Endodermal cell (in vitro differentiated cells): ENCODE measurements around the gene SMS. TPM values are rescaled to one million over a fixed set of nuclear protein-coding genes. Genes with fewer than 3 reads are reported as not detected.
A peak's percentile ranks its signal among the peaks of the same experiment; 100 is the strongest.

Source experiments
- DNase-seq: peaks from one replicate; pipeline ENCODE4 v3.0.0-alpha.2; 2017
- H3K27ac ChIP-seq: 2 replicates; pipeline ENCODE4 v1.5.1; 2013; ENCODE audit warnings: mild to moderate bottlenecking, low read depth, low read length, moderate library complexity
- H3K27me3 ChIP-seq: 2 replicates; pipeline ENCODE4 v1.6.1; 2013; ENCODE audit warnings: mild to moderate bottlenecking, low read length, moderate library complexity; ENCODE audit not compliant: insufficient read depth, control insufficient read depth, poor library complexity, severe bottlenecking
- H3K36me3 ChIP-seq: 2 replicates; pipeline ENCODE4 v1.7.0; 2013; ENCODE audit warnings: mild to moderate bottlenecking, low read length, moderate library complexity; ENCODE audit not compliant: control insufficient read depth, insufficient read depth
- H3K4me1 ChIP-seq: one replicate; pipeline ENCODE4 v1.7.0; 2013; ENCODE audit warnings: low read length; ENCODE audit not compliant: control insufficient read depth, insufficient read depth
- H3K4me3 ChIP-seq: 2 replicates; pipeline ENCODE4 v1.5.1; 2013; ENCODE audit warnings: mild to moderate bottlenecking, low read length, moderate library complexity
- H3K9ac ChIP-seq: 2 replicates; pipeline ENCODE4 v1.6.1; 2013; ENCODE audit warnings: mild to moderate bottlenecking, low read length, moderate library complexity; ENCODE audit not compliant: poor library complexity, severe bottlenecking; ENCODE audit errors: extremely low read depth
- H3K9me3 ChIP-seq: 2 replicates; pipeline ENCODE4 v1.6.1; 2013; ENCODE audit warnings: mild to moderate bottlenecking, low read length, moderate library complexity; ENCODE audit not compliant: control insufficient read depth
- H3K27ac Mint-ChIP-seq: 2 replicates; pipeline ENCODE4 v1.8.0; 2020; ENCODE audit warnings: mixed read lengths
- H3K27me3 Mint-ChIP-seq: 2 replicates; pipeline ENCODE4 v1.8.0; 2021; ENCODE audit warnings: mild to moderate bottlenecking, mixed read lengths; ENCODE audit not compliant: insufficient read depth
- H3K36me3 Mint-ChIP-seq: 2 replicates; pipeline ENCODE4 v1.8.0; 2020; ENCODE audit warnings: low read depth, mixed read lengths
- H3K4me1 Mint-ChIP-seq: 2 replicates; pipeline ENCODE4 v1.8.0; 2020; ENCODE audit warnings: mixed read lengths
- H3K4me3 Mint-ChIP-seq: 2 replicates; pipeline ENCODE4 v1.8.0; 2020; ENCODE audit warnings: mild to moderate bottlenecking, moderate library complexity, mixed read lengths
- H3K9me3 Mint-ChIP-seq: 2 replicates; pipeline ENCODE4 v1.8.0; 2020; ENCODE audit warnings: mild to moderate bottlenecking, mixed read lengths
- WGBS, 2 experiments: methylation state at CpG; one replicate each; pipeline versions ENCODE4 v1.1.5 to v1.1.7; 2013; ENCODE audit warnings: missing lambda C conversion rate in 2 of 2, mixed read lengths in 1 of 2; ENCODE audit not compliant: insufficient coverage in 1 of 2, insufficient read length in 1 of 2; 5-methylcytosine and 5-hydroxymethylcytosine counted together
- total RNA-seq, 2 donors: library from RNA; stranded (reverse); fragmentation: NEBNext Ultra II Directional in 1 of 2; extraction: Animal tissue kit (Norgen Biotek cat#: 25700) in 1 of 2; gene quantifications; 2 replicates in 1 of 2; 3 replicates in 1 of 2; pipeline ENCODE4 v1.2.1, GENCODE V29; 2021
- TF ChIP-seq, protein P1 (sequence below): fragments of 200-600 bp; sonication (generic); conservative IDR thresholded peaks from 2 replicates; pipeline ENCODE4 v1.5.0; 2021; ENCODE audit warnings: antibody characterized with exemption, mild to moderate bottlenecking

The SMS gene
- total RNA-seq, 2 donors from 2014 or later: 163 to 312 TPM

DNA sequence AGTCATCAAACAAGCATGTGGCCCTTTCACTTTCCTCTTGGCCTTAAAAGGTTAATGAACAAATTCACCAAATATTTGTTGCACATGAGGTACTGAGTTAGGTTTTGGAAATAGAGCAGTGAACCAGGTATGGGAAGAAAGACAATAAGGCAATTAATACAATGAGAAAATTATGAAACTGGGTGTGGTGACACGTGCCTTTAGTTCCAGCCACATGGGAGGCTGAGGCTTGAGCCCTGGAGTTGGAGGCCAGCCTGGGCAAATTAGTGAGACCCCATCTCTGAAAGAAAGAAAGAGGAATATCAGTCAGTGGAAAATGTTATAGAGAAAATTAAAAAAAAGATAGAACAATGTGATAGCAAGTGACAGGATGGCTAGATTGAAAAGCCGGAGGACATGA, 99.7 kb downstream of the SMS start:
- H3K4me3 Mint-ChIP-seq: no peak overlapping the region
- H3K27ac Mint-ChIP-seq: no peak overlapping the region
- no peaks in the 10 kb centered on the region for H3K9me3 ChIP-seq
- H3K9me3 Mint-ChIP-seq: no peaks in the 10 kb centered on the region
- peaks cover 5% of the 10 kb centered on the region for H3K27me3 Mint-ChIP-seq
- no peaks in the 10 kb centered on the region for H3K36me3 ChIP-seq
- H3K4me1 Mint-ChIP-seq: peaks cover 15% of the 10 kb centered on the region
- H3K27me3 ChIP-seq: no peaks in the 10 kb centered on the region
- H3K36me3 Mint-ChIP-seq: no peaks in the 10 kb centered on the region
- 86% methylated on average over 2 of the region's 2 CpGs; no CpG with 5 or more reads in 1 of the 2 experiments for WGBS, 2 experiments
- no peak overlapping the region for H3K27ac ChIP-seq
- no peak overlapping the region for H3K4me3 ChIP-seq
- no peak overlapping the region for H3K9ac ChIP-seq
- no peak for DNase-seq
- no peaks in the 10 kb centered on the region for H3K4me1 ChIP-seq
- TF ChIP-seq, protein P1, sequence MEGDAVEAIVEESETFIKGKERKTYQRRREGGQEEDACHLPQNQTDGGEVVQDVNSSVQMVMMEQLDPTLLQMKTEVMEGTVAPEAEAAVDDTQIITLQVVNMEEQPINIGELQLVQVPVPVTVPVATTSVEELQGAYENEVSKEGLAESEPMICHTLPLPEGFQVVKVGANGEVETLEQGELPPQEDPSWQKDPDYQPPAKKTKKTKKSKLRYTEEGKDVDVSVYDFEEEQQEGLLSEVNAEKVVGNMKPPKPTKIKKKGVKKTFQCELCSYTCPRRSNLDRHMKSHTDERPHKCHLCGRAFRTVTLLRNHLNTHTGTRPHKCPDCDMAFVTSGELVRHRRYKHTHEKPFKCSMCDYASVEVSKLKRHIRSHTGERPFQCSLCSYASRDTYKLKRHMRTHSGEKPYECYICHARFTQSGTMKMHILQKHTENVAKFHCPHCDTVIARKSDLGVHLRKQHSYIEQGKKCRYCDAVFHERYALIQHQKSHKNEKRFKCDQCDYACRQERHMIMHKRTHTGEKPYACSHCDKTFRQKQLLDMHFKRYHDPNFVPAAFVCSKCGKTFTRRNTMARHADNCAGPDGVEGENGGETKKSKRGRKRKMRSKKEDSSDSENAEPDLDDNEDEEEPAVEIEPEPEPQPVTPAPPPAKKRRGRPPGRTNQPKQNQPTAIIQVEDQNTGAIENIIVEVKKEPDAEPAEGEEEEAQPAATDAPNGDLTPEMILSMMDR: no peak

DNA sequence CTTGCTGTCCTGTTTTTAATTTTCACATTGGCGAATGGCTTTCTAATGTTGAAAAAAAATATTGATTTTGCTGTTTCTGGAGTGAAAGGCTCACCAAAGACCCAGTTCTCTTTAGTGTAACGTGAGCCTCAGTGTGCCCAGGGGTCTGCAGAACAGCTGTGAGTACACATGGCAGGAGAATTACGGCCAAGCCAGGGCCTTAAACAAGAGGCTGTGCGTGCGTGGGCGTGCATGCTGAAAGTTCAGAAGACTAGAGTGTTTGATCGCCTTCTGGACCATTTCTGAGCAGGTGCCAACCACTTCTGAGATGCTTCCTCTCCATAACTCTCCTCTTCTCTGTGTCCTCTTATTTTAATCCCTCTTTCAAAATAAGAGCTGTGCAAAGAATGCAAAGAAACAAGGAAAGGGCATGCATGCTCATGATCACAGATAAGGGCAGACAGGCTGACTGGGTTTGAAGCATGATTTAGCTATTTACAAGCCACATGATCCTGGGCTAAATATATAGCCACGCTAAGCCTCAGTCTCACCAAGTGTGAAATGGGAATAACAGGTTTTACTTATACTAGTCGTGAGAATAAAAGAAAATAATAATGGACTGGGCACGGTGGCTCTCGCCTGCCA, 101.5 kb downstream of the SMS start:
- TF ChIP-seq, protein P1: no peak
- Mint-ChIP-seq H3K4me1 (peaks cover 14% of the 10 kb centered on the region), H3K9me3 (no peaks in the 10 kb centered on the region), H3K4me3 (no peak overlapping the region), H3K27ac (no peak overlapping the region), H3K27me3 (peaks cover 4% of the 10 kb centered on the region), H3K36me3 (no peaks in the 10 kb centered on the region)
- no peaks in the 10 kb centered on the region for H3K27me3 ChIP-seq
- H3K4me3 ChIP-seq: no peak overlapping the region
- no peak overlapping the region for H3K9ac ChIP-seq
- no peak overlapping the region for H3K27ac ChIP-seq
- H3K36me3 ChIP-seq: no peaks in the 10 kb centered on the region
- no peaks in the 10 kb centered on the region for H3K4me1 ChIP-seq
- DNase-seq: no peak
- no peaks in the 10 kb centered on the region for H3K9me3 ChIP-seq
- WGBS, 2 experiments: 91 to 100% methylated on average over 1 to 11 of the region's 11 CpGs

DNA sequence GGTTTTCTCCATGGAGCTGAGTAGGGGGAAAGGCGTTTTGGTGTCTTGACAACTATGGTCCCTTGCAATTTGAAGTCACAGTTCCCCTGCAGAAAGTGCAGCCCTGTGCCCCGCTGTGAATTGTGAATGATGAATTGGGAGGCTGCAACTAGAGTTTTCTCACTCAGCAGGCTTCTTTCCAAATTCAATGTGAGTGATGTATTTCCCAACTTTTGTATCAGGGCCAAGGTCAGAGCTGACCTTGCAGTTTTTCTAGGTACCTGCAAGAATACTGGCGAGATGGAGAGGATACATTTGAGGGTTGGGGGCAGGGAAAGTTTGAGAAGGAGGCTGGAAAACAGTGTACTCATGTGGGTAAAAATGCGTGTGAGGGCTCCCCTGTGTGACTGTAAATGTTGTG, 103.4 kb downstream of the SMS start:
- peaks cover 7% of the 10 kb centered on the region for H3K4me1 Mint-ChIP-seq
- no peak overlapping the region for H3K4me3 Mint-ChIP-seq
- no peak overlapping the region for H3K27ac Mint-ChIP-seq
- Histone ChIP-seq H3K4me1 (no peaks in the 10 kb centered on the region), H3K27me3 (no peaks in the 10 kb centered on the region), H3K27ac (no peak overlapping the region), H3K36me3 (no peaks in the 10 kb centered on the region), H3K9ac (no peak overlapping the region), H3K9me3 (no peaks in the 10 kb centered on the region), H3K4me3 (no peak overlapping the region)
- peaks cover 4% of the 10 kb centered on the region for H3K27me3 Mint-ChIP-seq
- TF ChIP-seq, protein P1: no peak
- no peaks in the 10 kb centered on the region for H3K9me3 Mint-ChIP-seq
- DNase-seq: peak; percentile 56
- 0 to 35% methylated on average over 1 to 4 of the region's 4 CpGs for WGBS, 2 experiments
- H3K36me3 Mint-ChIP-seq: no peaks in the 10 kb centered on the region

Other genes with a start within 250 kb of the SMS start
- under 1 TPM in 1 of 2 donors, not detected in 1; 0.31 TPM for gene SMPX, start 182.6 kb upstream of the SMS start, total RNA-seq
- gene MBTPS2, start 101.1 kb upstream of the SMS start, total RNA-seq: 10 to 100 TPM; 12.6 to 13.6 TPM
- gene YY2, start 84.7 kb upstream of the SMS start, total RNA-seq: 1 to 10 TPM; 1.4 to 1.9 TPM
- gene PHEX, start 91.6 kb downstream of the SMS start, total RNA-seq: under 1 TPM; 0.24 to 0.37 TPM